ENCODE results near the gene APP. TPM values are rescaled to one million over a fixed set of nuclear protein-coding genes. Genes with fewer than 3 reads are reported as not detected.

APP gene
- total RNA-seq: 466 and 721 TPM in 2 replicates

DNA sequence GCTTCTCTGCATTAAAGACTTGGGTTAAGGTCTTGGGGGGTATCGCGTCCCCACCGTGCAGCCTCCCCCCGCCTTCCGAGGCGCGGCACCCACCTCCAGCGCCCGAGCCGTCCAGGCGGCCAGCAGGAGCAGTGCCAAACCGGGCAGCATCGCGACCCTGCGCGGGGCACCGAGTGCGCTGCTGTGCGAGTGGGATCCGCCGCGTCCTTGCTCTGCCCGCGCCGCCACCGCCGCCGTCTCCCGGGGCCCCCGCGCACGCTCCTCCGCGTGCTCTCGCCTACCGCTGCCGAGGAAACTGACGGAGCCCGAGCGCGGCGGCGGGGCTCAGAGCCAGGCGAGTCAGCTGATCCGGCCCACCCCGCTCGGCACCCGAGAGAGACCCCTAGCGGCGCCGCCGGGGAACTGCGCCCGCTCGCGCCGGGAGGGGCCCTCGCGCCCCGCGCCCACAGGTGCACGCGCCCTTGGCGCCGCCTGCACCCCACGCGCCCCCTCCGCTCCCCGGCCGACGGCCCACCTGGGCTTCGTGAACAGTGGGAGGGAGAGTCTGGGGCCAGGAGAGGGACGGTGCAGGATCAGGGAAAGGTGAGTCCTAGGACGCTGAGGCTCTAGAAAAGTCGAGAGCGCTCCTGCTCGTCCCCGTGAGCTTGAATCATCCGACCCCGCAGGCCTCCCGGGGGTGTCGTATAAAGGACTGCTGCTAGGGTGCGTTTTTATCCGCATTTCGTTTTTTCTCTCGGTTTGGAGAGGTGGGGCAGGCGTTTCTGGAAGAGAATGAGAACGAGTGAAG lies at the start of gene APP:
TSS of gene APP (minus strand) at position 300 of the 787 bp plus-strand sequence. CDS start at position 150, 150 bp downstream.

